Measurements from ENCODE around the gene FAM83G.
"Not testable (repeated sequence)": the region's sequence is repeated elsewhere in the genome, so short reads cannot be mapped to it uniquely, and the experiment has no call there.

FAM83G gene

DNA sequence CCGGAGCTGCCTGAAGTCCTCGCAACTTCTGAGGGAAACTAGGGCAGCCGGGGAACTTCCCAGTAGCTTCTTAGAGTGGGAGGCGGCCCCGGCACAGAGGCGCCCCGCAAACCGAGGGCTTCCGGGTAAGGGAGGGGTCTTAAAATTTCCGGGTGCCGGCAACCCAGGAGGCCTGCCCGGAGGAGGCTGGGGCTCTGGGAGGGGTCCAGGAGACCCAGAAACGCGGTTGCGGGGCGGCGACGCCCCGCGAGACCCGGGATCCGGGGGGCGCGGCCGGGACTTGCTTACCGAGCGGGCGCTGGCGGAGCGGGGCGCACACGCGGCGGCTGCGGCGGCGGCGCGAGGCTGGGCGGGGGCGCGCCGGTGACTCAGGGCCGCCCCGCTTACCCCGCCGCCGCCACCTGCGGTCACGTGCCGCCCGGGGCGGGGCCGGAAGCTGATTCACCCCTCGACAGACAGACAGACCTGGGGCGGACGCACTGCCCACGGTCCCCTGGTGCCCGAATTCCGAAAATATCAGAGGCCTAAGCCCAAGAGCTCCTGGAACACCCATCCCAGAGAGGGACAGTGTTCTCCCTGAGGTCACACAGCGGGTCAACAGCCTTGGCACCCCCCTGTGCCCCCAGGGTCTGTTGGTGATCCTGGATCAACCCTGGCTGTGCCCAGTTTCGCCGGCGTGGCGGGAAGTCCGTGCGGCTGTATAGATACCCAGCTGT is at the start of gene FAM83G:
TSS of gene FAM83G (minus strand) at position 344 of the 716 bp plus-strand sequence. CDS start 723 bp downstream, outside the sequence.
- peak; percentile 80 to 85 (median 84) for DNase-seq

- not testable (repeated sequence) for DNase-seq
Observed at GRCh38 chr17:19048826-19049225, 44.3 kb upstream of the FAM83G start.

DNA sequence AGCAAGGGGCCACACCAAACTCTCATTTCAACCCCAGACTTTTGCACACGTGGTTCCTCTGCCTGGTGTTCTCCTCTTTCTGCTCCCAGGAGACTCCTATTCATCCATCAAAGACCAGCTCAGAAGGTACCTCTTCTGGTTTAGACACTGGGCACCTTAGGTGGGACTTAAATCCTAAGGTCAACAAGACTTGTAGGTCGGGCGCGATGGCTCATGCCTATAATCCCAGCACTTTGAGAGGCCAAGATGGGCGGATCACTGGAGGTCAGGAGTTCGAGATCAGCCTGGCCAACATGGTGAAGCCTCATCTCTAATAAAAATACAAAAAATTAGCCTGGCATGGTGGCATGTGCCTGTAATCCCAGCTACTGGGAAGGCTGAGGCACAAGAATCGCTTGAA is 42.9 kb upstream of the FAM83G start:
- not testable (repeated sequence) for DNase-seq

DNA sequence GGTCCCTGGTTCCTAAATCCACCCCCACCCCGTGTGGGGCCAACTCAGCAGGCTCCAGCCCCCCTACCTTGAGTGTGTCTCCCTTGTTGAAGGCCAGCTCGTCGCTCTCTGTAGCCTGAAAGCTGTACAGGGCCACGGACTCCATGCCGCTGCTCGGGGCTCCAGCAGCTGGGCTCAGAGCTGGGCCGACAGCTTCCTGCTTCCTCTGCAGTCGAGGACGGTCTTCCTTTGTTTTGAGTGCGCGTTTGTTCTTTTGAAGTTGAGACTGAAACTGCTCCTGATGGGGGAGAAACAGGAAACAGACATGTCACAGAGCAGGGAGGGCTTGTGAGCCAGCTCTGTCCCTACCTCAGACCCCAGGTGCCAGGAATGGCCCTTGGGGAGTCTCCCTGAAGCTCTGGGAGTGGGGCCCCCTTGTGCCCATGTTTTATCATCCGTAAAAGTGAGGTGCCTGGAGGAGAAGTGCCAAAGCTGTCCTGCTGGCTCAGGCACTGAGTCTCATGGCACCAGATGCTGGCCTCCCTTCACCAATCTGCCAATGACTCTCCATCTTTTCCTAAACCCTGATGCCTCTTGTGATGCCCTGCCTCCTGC is 42.3 kb upstream of the FAM83G start, which contains the start of gene GRAP:
TSS of gene GRAP (minus strand) at position 176 of the 594 bp plus-strand sequence. CDS start at position 145, 31 bp downstream.
- DNase-seq, result not testable (repeated sequence)

- not testable (repeated sequence) for DNase-seq
Observed at GRCh38 chr17:19044643-19045042, 40.1 kb upstream of the FAM83G start.

GRCh38 chr17:19043032-19043431 is 38.5 kb upstream of the FAM83G start:
- DNase-seq, result not testable (repeated sequence)

DNA sequence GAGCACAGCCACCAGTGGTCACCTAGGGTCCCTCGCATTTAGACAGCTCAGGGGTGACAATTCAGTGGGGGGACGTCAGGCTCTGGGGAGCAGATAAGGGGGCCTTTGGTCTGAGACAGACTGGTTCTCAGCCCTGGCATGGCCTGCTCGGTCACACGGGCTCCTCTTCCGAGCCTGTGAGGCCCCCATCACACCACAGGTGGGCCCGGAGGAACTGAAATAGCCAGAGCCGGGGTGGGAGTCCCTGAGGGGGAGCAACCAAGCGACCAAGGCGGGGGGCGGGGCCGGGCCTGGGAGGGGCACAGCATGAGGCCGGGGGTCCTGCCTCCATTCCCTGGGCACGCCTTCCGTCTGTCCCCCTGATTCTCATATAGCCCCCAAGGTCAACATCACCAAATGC is 37.8 kb upstream of the FAM83G start:
- not testable (repeated sequence) for DNase-seq

DNA sequence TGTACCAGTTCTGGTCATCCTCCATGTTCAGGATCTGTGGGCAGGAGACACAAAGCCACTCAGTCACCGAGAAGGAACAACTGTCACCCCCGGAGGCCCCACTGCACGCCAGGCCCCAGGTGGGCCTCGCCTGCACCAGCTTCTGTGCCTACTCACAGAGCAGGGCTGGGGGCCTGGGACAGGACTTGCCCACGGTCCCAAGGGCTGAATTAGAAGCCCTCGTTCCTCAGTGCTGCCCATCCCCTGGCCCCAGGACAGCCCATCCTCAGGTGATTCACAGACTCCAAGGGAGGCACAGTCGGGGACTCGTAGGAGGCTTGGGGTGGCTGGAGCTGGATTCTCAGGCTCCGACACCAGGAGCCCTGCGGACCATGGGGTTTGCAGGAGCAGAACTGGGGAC is 37.3 kb upstream of the FAM83G start:
- not testable (repeated sequence) for DNase-seq

DNA sequence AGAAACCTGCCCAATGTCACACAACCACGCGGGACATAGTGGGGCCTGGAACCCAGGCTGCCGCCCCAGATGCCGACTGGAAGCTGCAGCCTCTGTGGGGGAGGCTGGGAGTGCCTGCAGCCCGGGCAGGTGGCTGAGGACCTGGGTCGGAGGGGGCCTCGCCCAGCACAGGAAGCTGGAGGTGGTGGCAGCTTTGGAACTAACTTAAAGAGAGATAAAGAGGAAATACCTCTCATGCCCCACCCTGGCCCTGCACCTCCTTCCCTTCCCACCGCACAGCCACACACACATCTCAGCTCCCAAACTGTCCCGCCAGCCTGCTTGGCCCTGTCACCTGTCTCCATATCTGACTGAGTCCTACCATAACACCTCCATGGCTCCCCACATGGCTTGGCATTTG is 35.8 kb upstream of the FAM83G start:
- not testable (repeated sequence) for DNase-seq

DNA sequence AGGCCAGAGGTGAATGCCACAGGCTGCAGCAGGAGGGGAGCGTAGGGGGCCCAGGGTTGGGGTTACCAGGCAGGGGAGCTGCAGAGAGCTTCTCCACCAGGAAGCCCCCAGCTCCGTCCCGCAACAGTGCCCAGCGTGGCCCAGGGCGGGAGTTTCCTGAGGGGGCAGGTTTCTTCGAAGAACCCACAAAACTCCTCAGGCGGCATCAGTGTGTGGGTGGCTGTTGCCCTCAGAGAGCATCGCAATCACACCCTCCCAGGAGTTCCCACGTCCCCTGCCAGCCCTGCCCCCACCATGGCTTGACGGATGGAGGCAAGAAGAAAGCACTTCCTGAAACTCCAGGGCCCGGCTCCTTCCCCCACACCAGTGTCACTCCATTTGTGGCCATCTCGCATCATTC is 34.2 kb upstream of the FAM83G start:
- not testable (repeated sequence) for DNase-seq

GRCh38 chr17:19038007-19038406 is 33.4 kb upstream of the FAM83G start:
- not testable (repeated sequence) for DNase-seq

DNA sequence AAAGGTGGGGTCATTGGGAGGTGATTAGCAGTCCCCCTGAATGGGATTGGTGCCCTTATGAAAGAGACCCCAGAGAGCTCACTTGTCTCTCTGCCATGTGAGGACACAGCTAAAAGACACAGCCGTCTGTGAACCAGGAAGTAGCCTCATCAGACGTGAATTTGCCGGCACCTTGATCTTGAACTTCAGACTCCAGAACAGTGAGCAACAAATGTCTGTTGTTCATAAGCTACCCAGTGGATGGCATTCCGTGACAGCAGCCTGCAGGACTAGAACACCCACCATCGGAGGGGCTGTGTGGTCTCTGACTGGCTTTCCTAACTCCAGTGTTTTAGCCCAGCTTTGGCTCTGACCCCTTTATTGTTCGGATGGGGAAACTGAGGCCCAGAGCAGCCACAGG is 33.0 kb upstream of the FAM83G start:
- not testable (repeated sequence) for DNase-seq

DNA sequence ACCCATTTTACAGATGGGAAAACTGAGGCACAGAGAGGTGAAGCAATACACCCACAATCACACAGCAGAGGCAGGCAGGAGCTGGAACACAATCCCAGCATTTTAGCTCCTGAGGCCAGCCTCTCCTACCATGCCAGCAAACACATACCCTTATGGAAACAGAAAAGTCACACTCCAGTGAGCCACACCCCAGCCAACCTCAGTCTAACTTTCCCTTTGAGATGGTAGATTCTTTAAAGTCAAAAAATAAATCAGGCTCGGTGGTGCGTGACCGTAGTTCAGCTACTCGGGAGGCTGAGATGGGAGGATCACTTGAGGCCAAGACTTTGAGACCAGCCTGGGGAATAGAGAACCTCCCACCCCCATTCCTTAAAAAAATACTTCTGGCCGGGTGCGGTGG is 31.6 kb upstream of the FAM83G start:
- DNase-seq, result not testable (repeated sequence)

DNA sequence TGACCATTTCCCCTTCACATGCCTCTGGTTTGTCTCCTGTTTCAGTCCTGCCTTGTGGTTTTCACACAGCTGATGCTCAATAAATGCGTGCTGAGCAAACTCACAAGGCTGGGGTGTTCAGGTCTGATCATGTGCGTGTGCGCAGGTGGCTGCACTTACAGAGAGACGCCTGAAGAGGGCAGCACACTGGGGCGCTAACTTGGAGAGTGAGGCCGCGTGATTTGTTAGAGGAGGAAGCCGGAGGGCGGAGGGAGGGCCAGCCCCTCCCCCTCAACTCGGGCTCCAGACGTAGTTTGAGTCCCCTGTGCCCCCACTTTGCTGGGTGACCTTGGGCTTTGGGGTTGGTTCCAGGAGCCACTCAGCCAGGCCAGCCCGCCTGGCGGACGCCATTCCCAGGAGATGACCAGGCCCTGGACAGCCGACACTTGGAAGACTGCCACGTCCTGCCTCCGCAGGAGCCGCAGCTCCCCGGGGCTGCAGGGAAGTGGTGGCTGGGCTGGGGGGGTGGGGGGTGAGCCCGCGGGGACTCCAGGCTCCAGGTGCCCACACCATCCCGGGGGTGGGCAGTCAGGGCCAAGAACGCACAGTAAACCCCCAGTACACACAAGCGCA is 27.9 kb upstream of the FAM83G start:
- DNase-seq, result not testable (repeated sequence)

GRCh38 chr17:19031729-19032128 is 27.2 kb upstream of the FAM83G start:
- DNase-seq, result not testable (repeated sequence)

- not testable (repeated sequence) for DNase-seq
Observed at GRCh38 chr17:19030771-19031449, 26.3 kb upstream of the FAM83G start.

GRCh38 chr17:19029740-19030139 is 25.2 kb upstream of the FAM83G start:
- DNase-seq, result not testable (repeated sequence)

- not testable (repeated sequence) for DNase-seq
Observed at GRCh38 chr17:19028671-19029070, 24.1 kb upstream of the FAM83G start.

GRCh38 chr17:19024101-19025078 is 19.8 kb upstream of the FAM83G start:
- DNase-seq, result no peak

DNA sequence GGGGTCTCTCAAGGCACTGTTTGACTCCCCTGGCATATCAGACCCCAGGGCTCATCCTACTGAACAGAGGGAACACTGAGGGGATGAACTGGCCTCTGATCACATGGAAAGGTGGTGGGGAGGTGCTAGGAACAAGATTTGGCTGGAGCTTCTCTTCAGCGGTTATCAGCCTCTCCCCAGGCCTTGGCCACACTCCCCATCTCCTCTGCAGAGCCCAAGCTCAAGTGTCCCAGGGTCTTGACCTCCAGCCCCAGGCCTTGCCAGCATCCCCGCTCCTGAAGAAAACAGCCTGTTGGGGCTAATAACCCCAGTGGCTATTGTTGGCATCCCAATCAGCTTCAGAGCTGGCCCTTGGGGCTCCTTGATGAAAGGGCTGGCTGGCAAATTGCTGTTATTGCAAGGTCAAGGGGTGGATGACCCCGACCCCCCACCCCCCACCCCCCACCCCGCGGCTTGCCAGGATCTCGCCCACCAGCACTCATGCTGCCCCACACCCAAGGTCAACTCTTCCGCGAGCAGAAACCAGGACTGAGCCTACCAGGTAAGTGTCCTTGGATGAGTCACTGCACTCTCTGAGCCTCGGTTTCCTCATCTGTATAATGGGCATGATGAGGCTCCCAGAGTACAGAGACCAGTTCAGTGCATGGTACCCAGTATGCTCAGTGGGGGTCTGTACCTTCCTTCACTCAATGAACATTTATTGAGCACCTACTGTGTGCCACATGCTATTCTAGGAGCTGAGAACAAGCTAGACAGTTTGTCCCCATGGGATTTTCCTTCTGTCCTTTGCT is 18.8 kb upstream of the FAM83G start:
- no peak for DNase-seq

- DNase-seq, result no peak
Observed at GRCh38 chr17:19022747-19023146, 18.2 kb upstream of the FAM83G start.
